ENCODE data around the gene VAMP5. TPM values are rescaled to one million over a fixed set of nuclear protein-coding genes. Genes with fewer than 3 reads are reported as not detected.
A peak's percentile ranks its signal among the peaks of the same experiment; 100 is the strongest.
"Not testable (repeated sequence)": the region's sequence is repeated elsewhere in the genome, so short reads cannot be mapped to it uniquely, and the experiment has no call there.

VAMP5 gene
- total RNA-seq, 1 donor from 2014 or later, result not detected

DNA sequence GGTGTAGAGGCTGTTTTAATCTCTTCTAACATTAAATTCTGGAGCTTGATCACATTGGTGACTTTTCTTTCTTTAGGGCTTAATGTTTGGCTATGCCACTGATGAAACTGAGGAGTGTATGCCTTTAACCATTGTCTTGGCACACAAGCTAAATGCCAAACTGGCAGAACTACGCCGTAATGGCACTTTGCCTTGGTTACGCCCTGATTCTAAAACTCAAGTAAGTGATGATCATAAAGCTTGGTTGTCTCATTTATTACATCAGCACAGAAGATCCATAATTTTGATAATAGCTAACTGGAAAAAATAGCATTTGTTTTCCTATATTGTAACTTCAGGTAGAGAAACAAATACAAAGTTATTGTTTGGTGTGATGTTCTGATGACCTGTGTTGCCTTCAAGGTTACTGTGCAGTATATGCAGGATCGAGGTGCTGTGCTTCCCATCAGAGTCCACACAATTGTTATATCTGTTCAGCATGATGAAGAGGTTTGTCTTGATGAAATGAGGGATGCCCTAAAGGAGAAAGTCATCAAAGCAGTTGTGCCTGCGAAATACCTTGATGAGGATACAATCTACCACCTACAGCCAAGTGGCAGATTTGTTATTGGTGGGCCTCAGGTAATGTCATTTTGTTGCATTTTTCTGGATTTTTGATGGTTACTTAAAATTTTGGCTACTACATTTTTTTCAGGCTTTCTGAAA, 42.3 kb upstream of the VAMP5 start:
- TF ChIP-seq, protein P1, sequence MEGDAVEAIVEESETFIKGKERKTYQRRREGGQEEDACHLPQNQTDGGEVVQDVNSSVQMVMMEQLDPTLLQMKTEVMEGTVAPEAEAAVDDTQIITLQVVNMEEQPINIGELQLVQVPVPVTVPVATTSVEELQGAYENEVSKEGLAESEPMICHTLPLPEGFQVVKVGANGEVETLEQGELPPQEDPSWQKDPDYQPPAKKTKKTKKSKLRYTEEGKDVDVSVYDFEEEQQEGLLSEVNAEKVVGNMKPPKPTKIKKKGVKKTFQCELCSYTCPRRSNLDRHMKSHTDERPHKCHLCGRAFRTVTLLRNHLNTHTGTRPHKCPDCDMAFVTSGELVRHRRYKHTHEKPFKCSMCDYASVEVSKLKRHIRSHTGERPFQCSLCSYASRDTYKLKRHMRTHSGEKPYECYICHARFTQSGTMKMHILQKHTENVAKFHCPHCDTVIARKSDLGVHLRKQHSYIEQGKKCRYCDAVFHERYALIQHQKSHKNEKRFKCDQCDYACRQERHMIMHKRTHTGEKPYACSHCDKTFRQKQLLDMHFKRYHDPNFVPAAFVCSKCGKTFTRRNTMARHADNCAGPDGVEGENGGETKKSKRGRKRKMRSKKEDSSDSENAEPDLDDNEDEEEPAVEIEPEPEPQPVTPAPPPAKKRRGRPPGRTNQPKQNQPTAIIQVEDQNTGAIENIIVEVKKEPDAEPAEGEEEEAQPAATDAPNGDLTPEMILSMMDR (IDR thresholded peaks at IDR 0.05), result no peak
- H3K4me3 Mint-ChIP-seq (ENCODE audit: unreplicated experiment), result peak overlapping the region; percentile 89
- DNase-seq (ENCODE audit: extremely low spot score, unreplicated experiment), result no peak
- H3K27me3 Mint-ChIP-seq (ENCODE audit: unreplicated experiment), result no peaks in the 10 kb centered on the region
- H3K4me1 Mint-ChIP-seq (ENCODE audit: unreplicated experiment), result peaks cover 46% of the 10 kb centered on the region
- peaks cover 43% of the 10 kb centered on the region for H3K36me3 Mint-ChIP-seq (ENCODE audit: unreplicated experiment)
- H3K9me3 Mint-ChIP-seq (ENCODE audit: unreplicated experiment), result no peaks in the 10 kb centered on the region
- no peak overlapping the region for H3K27ac Mint-ChIP-seq (ENCODE audit: unreplicated experiment)

DNA sequence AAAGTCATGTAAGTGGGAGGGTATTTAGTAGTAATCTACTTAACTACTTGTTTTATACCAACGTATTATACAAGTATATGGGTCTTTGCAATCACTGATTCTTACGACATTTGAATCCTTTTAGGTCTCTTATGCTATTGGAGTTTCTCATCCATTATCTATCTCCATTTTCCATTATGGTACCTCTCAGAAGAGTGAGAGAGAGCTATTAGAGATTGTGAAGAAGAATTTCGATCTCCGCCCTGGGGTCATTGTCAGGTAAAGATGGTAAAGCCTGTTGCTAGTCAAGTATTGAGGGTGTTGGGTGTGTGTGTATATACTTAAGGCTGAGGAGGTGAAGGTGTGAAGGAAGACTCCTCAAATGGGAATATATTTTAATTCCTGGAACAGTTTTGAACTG, 41.5 kb upstream of the VAMP5 start:
- no peak overlapping the region for H3K27ac Mint-ChIP-seq (ENCODE audit: unreplicated experiment)
- DNase-seq (ENCODE audit: extremely low spot score, unreplicated experiment), result no peak
- peak overlapping the region; percentile 47 for H3K4me3 Mint-ChIP-seq (ENCODE audit: unreplicated experiment)
- TF ChIP-seq, protein P1 (IDR thresholded peaks at IDR 0.05), result no peak
- H3K4me1 Mint-ChIP-seq (ENCODE audit: unreplicated experiment), result peaks cover 39% of the 10 kb centered on the region
- no peaks in the 10 kb centered on the region for H3K27me3 Mint-ChIP-seq (ENCODE audit: unreplicated experiment)
- peaks cover 44% of the 10 kb centered on the region for H3K36me3 Mint-ChIP-seq (ENCODE audit: unreplicated experiment)
- H3K9me3 Mint-ChIP-seq (ENCODE audit: unreplicated experiment), result no peaks in the 10 kb centered on the region

DNA sequence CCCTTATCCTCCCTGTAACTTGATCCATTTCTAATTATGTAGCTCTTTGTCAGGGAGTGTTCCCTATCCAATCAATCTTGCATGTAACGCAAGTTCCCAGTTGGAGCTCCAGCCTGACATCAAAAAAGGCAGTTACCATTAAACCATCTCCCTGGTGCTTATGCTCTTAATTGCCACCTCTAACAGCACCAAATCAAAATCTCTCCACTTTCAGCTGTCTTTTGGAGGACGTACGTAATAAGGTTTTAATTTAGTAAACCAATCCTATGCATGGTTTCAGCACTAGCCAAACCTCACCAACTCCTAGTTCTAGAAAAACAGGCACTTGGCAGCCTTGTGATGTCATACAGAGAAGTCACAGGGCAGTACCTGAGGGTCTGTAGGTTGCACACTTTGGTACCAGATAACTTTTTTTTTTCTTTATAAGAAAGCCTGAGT, 40.0 kb upstream of the VAMP5 start:
- H3K4me3 Mint-ChIP-seq (ENCODE audit: unreplicated experiment); H3K27me3 Mint-ChIP-seq (ENCODE audit: unreplicated experiment); DNase-seq (ENCODE audit: extremely low spot score, unreplicated experiment); H3K9me3 Mint-ChIP-seq (ENCODE audit: unreplicated experiment): not testable (repeated sequence)
- Mint-ChIP-seq H3K4me1 (ENCODE audit: unreplicated experiment) (peaks cover 36% of the 10 kb centered on the region), H3K27ac (ENCODE audit: unreplicated experiment) (peak overlapping the region; percentile 31), H3K36me3 (ENCODE audit: unreplicated experiment) (peaks cover 44% of the 10 kb centered on the region)

DNA sequence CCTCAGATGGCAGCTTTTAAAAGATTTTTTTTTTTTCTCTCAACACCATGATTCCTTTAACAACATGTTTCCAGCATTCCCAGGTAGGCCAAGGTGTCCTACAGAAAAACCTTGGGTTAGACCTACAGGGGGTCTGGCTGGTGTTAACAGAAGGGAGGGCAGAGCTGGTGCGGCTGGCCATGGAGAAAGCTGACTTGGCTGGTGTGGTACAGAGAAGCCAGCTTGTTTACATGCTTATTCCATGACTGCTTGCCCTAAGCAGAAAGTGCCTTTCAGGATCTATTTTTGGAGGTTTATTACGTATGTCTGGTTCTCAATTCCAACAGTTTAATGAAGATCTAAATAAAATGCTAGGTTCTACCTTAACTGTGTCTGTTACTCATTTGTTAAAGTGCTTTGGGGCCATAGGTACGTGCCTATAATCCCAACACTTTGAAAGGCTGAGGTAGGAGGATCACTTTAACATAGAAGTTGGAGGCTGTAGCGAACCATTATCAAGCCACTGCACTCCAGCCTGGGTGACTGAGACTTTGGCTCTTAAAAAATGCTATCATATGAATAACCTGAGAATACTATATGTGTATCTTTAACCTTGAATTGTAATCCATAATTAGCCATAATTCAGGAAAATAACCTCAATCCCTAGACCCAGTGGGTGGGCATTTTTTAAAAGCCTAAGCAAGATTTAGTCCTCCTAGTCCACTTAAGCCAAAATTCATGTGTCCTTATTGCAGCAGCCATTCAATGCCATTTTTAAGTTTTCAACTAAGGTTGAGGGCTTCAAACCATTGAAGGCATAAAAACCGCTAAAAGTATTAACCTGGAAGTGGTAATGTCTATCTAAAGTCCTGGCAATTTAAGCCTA, 39.1 kb upstream of the VAMP5 start:
- H3K27me3 Mint-ChIP-seq (ENCODE audit: unreplicated experiment); H3K9me3 Mint-ChIP-seq (ENCODE audit: unreplicated experiment); DNase-seq (ENCODE audit: extremely low spot score, unreplicated experiment); H3K4me3 Mint-ChIP-seq (ENCODE audit: unreplicated experiment); H3K27ac Mint-ChIP-seq (ENCODE audit: unreplicated experiment): not testable (repeated sequence)
- Mint-ChIP-seq H3K36me3 (ENCODE audit: unreplicated experiment) (peaks cover 46% of the 10 kb centered on the region), H3K4me1 (ENCODE audit: unreplicated experiment) (peaks cover 44% of the 10 kb centered on the region)

DNA sequence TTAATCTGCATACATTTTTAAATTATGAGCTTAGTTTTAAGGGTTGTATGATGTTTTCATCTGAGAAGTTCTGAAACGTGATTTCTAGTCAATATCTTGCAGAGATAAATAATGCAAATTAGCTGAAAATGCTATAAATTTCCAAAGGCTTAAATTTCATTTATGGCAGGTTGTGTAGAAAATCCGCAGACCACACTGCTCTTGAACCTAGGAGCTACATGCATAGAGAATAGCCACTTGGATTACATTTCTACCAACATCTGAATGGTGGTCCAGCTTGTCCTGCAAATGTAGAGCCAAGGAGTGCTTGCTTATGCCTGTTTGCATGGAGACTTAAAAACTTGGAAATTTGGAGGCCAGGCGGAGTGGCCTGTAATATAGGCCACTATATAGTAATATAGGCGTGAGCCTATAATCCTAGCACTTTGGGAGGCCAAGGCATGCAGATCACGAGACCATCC, 38.4 kb upstream of the VAMP5 start:
- H3K4me1 Mint-ChIP-seq (ENCODE audit: unreplicated experiment), result peaks cover 39% of the 10 kb centered on the region
- no peak overlapping the region for H3K27ac Mint-ChIP-seq (ENCODE audit: unreplicated experiment)
- peaks cover 43% of the 10 kb centered on the region for H3K36me3 Mint-ChIP-seq (ENCODE audit: unreplicated experiment)
- DNase-seq (ENCODE audit: extremely low spot score, unreplicated experiment), result no peak
- no peak overlapping the region for H3K4me3 Mint-ChIP-seq (ENCODE audit: unreplicated experiment)
- no peaks in the 10 kb centered on the region for H3K27me3 Mint-ChIP-seq (ENCODE audit: unreplicated experiment)
- no peaks in the 10 kb centered on the region for H3K9me3 Mint-ChIP-seq (ENCODE audit: unreplicated experiment)
- TF ChIP-seq, protein P1 (IDR thresholded peaks at IDR 0.05), result no peak
